Activated T-helper 17 cell treated with anti-CD3 and anti-CD28 coated beads, Interleukin-2, amount 50 U/mL, for 72 hours (primary cell): ENCODE measurements around the gene CALN1. TPM values are rescaled to one million over a fixed set of nuclear protein-coding genes. Genes with fewer than 3 reads are reported as not detected.
A peak's percentile ranks its signal among the peaks of the same experiment; 100 is the strongest.
"Not testable (repeated sequence)": the region's sequence is repeated elsewhere in the genome, so short reads cannot be mapped to it uniquely, and the experiment has no call there.

Source experiments
- ATAC-seq: fragments of 150-1000 bp; cut with Tn5 transposase; replicated peaks from 2 replicates; pipeline ENCODE4 v1.10.0; 2021; ENCODE audit warnings: mild to moderate bottlenecking, moderate library complexity
- H3K27ac Mint-ChIP-seq: one replicate; pipeline ENCODE4 v1.8.0; 2022; ENCODE audit warnings: mixed read lengths
- H3K27me3 Mint-ChIP-seq: one replicate; pipeline ENCODE4 v1.8.0; 2022; ENCODE audit warnings: mixed read lengths
- H3K36me3 Mint-ChIP-seq: one replicate; pipeline ENCODE4 v1.8.0; 2022; ENCODE audit warnings: low read depth, mild to moderate bottlenecking, mixed read lengths
- H3K4me1 Mint-ChIP-seq: one replicate; pipeline ENCODE4 v1.8.0; 2022; ENCODE audit warnings: mixed read lengths
- H3K4me3 Mint-ChIP-seq: one replicate; pipeline ENCODE4 v1.8.0; 2022; ENCODE audit warnings: mild to moderate bottlenecking, mixed read lengths
- H3K9me3 Mint-ChIP-seq: one replicate; pipeline ENCODE4 v1.8.0; 2022; ENCODE audit warnings: mixed read lengths
- total RNA-seq, 2 donors: library from RNA; stranded (reverse); gene quantifications; one replicate each; pipeline ENCODE4 v1.2.3, GENCODE V29; 2022

CALN1 gene
- total RNA-seq, 2 donors from 2014 or later, result not detected

DNA sequence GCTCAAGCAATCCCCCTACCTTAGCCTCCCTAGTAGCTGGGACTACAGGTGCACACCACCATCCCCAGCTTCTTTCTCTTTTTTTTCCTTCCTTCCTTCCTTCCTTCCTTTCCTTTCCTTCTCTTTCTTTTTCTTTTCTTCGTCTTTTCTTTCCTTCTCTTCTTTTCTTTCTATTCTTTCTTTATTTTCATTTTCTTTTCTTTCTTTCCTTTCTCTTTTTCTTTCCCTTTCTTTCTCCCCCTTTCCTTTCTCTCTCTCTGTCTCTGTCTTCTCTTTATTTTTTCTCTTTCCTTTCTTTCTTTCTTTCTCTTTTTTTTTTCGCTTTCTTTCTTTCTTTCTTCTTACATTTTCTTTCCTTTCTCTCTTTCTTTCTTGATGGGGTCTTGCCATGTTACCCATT is 658.9 kb downstream of the CALN1 start:
- H3K27me3 Mint-ChIP-seq, result peaks cover 9% of the 10 kb centered on the region
- H3K4me1 Mint-ChIP-seq, result no peaks in the 10 kb centered on the region
- H3K27ac Mint-ChIP-seq, result no peak overlapping the region
- H3K9me3 Mint-ChIP-seq, result peaks cover 6% of the 10 kb centered on the region
- H3K4me3 Mint-ChIP-seq, result no peak overlapping the region
- H3K36me3 Mint-ChIP-seq, result no peaks in the 10 kb centered on the region
- ATAC-seq, result no peak

DNA sequence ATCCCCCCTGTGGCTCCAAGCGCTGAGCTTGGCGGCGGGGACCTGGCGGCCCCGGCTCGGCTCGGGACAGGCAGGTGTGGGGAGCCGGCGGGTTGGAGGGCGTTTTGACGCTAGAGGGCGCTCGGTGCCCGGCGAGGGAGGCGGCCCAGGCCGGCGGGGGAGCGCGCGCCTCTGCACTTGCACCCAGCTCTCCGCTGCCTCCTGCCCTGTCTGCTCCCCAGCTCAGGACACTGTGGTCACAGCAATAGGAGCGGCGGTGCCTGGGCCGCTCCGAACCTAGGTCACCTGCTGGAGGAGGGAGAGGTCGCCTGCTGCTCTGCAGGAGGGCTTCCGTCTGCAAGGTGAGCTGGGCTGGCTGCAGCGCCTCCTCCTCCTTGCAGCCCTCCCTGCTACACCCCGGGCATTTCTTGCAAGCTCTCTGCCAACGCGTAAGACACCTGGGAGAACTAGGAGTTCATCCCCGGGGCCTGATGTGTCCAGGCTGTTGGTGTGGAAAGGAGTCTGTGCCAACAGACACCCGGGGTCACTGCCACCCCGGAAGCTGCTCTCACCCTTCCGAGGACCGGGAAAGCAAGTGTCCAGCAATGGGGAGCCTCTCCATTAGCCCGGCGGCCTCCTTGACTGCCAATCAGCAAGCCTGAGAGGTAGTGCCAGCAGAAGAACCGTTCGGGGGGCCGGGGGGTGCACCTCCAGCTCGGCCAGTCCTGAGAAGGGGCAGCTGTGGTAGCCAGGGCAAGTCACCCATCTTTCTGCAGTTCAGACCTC is 659.8 kb downstream of the CALN1 start:
- ATAC-seq, result peak; percentile 50

DNA sequence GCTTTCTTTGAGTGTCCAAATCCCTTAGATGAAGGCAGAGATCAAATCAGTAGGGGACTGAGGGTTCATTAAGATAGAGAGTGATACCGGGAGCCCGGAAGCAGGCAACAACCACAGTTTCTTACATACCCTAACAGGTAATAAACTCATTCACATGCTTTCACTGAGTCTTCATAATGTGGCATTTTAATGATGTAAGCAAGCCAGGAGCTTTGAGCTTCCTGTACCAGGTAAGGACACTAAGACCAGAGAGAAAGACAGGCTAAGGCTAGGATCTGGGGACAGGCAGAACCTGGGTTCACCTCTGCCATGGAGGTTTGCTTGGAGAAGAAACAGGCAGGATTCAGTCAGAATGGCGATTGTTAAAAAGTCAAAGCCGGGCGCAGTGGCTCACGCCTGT is 661.8 kb downstream of the CALN1 start:
- no peak overlapping the region for H3K4me3 Mint-ChIP-seq
- peaks cover 9% of the 10 kb centered on the region for H3K27me3 Mint-ChIP-seq
- no peak for ATAC-seq
- H3K36me3 Mint-ChIP-seq, result no peaks in the 10 kb centered on the region
- H3K27ac Mint-ChIP-seq, result no peak overlapping the region
- no peaks in the 10 kb centered on the region for H3K4me1 Mint-ChIP-seq
- no peaks in the 10 kb centered on the region for H3K9me3 Mint-ChIP-seq

More for the DNA sequence above, 659.8 kb downstream of the CALN1 start:
- H3K4me3 Mint-ChIP-seq, result no peak overlapping the region
- no peaks in the 10 kb centered on the region for H3K4me1 Mint-ChIP-seq
- H3K36me3 Mint-ChIP-seq, result no peaks in the 10 kb centered on the region
- H3K27me3 Mint-ChIP-seq, result peaks cover 9% of the 10 kb centered on the region
- H3K27ac Mint-ChIP-seq, result no peak overlapping the region
- peaks cover 4% of the 10 kb centered on the region for H3K9me3 Mint-ChIP-seq

GRCh38 chr7:71746006-71746405 is 666.1 kb downstream of the CALN1 start:
- no peaks in the 10 kb centered on the region for H3K4me1 Mint-ChIP-seq
- no peak overlapping the region for H3K4me3 Mint-ChIP-seq
- no peaks in the 10 kb centered on the region for H3K27me3 Mint-ChIP-seq
- no peaks in the 10 kb centered on the region for H3K9me3 Mint-ChIP-seq
- H3K27ac Mint-ChIP-seq, result no peak overlapping the region
- H3K36me3 Mint-ChIP-seq, result no peaks in the 10 kb centered on the region
- ATAC-seq, result no peak

GRCh38 chr7:71740174-71740560 is 672.0 kb downstream of the CALN1 start:
- Mint-ChIP-seq H3K9me3 (no peaks in the 10 kb centered on the region), H3K27me3 (no peaks in the 10 kb centered on the region), H3K36me3 (no peaks in the 10 kb centered on the region), H3K4me3 (no peak overlapping the region), H3K4me1 (no peaks in the 10 kb centered on the region), H3K27ac (no peak overlapping the region)
- no peak for ATAC-seq

GRCh38 chr7:71739520-71740173 is 672.5 kb downstream of the CALN1 start:
- ATAC-seq, result no peak
- Mint-ChIP-seq H3K36me3 (no peaks in the 10 kb centered on the region), H3K9me3 (no peaks in the 10 kb centered on the region), H3K4me1 (no peaks in the 10 kb centered on the region), H3K4me3 (no peak overlapping the region), H3K27me3 (no peaks in the 10 kb centered on the region), H3K27ac (no peak overlapping the region)

- H3K4me3 Mint-ChIP-seq, H3K36me3 Mint-ChIP-seq, H3K27me3 Mint-ChIP-seq, ATAC-seq, H3K9me3 Mint-ChIP-seq, H3K4me1 Mint-ChIP-seq, H3K27ac Mint-ChIP-seq: not testable (repeated sequence)
Measured at GRCh38 chr7:71737931-71738540, 674.1 kb downstream of the CALN1 start.

DNA sequence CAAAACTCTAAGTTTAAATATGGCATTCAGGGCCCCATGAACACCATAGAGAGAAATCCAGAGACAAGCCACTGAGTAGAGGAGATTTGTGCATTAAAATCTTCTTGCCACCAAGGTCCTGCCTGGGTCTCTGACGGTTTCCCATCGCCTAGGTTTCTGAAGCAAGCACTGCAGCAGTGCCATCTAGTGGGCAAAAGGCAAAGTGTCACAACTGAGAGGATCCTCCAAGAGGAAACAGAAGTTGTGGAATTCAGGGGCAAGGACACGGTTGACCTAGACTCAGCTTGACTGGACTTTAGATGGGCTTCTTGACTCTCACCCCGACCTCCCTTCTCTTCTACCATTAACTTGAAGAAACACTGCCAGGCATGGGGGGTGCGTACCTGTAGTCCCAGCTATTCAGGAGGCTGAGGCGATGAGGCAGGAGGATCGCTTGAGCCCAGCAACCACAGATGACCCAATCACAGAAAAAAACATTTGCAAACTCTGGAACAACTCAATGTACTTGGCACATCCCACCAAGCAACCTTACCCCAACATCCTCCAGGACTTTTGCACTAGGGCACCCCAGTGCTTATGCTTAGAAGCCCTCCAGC is 676.1 kb downstream of the CALN1 start:
- H3K36me3 Mint-ChIP-seq, result no peaks in the 10 kb centered on the region
- peak; percentile 28 for ATAC-seq
- no peaks in the 10 kb centered on the region for H3K9me3 Mint-ChIP-seq
- H3K4me1 Mint-ChIP-seq, result no peaks in the 10 kb centered on the region
- no peak overlapping the region for H3K27ac Mint-ChIP-seq
- no peak overlapping the region for H3K4me3 Mint-ChIP-seq
- peaks cover 5% of the 10 kb centered on the region for H3K27me3 Mint-ChIP-seq

GRCh38 chr7:71733107-71733870 is 678.8 kb downstream of the CALN1 start:
- H3K27me3 Mint-ChIP-seq, result peaks cover 5% of the 10 kb centered on the region
- H3K36me3 Mint-ChIP-seq, result no peaks in the 10 kb centered on the region
- peak; percentile 43 for ATAC-seq
- no peaks in the 10 kb centered on the region for H3K9me3 Mint-ChIP-seq
- H3K4me3 Mint-ChIP-seq, result peak overlapping the region; percentile 1
- H3K4me1 Mint-ChIP-seq, result no peaks in the 10 kb centered on the region
- H3K27ac Mint-ChIP-seq, result no peak overlapping the region

DNA sequence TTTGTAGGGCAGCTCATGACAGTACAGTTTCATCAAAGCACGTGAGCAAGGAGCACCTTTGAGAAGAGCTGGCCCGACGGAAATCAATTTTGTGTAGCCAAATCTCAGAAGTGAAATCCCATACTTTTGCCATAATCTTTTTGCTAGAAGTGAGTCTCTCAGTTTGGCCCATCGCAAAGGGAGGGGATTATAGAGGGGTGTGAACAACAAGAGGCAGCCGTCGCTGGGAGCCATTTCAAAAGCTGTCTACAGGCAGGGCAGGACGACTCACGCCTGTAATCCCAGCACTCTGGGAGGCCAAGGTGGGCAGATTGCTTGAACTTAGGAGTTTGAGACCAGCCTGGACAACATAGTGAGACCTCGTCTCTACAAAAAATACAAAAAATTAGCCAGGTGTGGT is 680.4 kb downstream of the CALN1 start:
- Mint-ChIP-seq H3K9me3 (no peaks in the 10 kb centered on the region), H3K4me1 (no peaks in the 10 kb centered on the region), H3K4me3 (no peak overlapping the region), H3K27me3 (peaks cover 5% of the 10 kb centered on the region), H3K36me3 (no peaks in the 10 kb centered on the region), H3K27ac (no peak overlapping the region)
- ATAC-seq, result no peak
